ENCODE results near the gene MTSS2. TPM values are rescaled to one million over a fixed set of nuclear protein-coding genes. Genes with fewer than 3 reads are reported as not detected.
A peak's percentile ranks its signal among the peaks of the same experiment; 100 is the strongest.

The MTSS2 gene
- total and polyA plus RNA-seq, 5 donors, result 47.5 to 71.2 (median 66.4) TPM

- 84% methylated on average over 16 of the region's 16 CpGs for WGBS
- Histone ChIP-seq H3K27ac (ENCODE audit: low read length) (peak overlapping the region; percentile 91), H3K27me3 (ENCODE audit: control insufficient read depth, insufficient read depth) (no peaks in the 10 kb centered on the region), H3K9me3 (ENCODE audit: control insufficient read depth, low read length) (no peaks in the 10 kb centered on the region), H3K4me1 (ENCODE audit: control insufficient read depth, insufficient read depth, low read length) (peaks cover 53% of the 10 kb centered on the region), H3K4me3 (ENCODE audit: low read length) (no peak overlapping the region)
- DNase-seq (peak; percentile 35 to 67 (median 65)), ATAC-seq (no peak)
- intact Hi-C loops (cut with DNase I), result loop anchor here in 3 of 4 donors (5.0 to 10.0 kb wide), 3 partner anchors 45 to 85 kb away; no protein-coding TSS in a partner anchor
Observed at GRCh38 chr16:70689970-70690891, 4.4 kb upstream of the MTSS2 start.

GRCh38 chr16:70689035-70689969, 3.4 kb upstream of the MTSS2 start:
- DNase-seq, result peak; percentile 21 to 78 (median 68)
- WGBS, result 84% methylated on average over 22 of the region's 22 CpGs
- H3K27ac ChIP-seq (ENCODE audit: low read length), result peak overlapping the region; percentile 91
- peaks cover 48% of the 10 kb centered on the region for H3K4me1 ChIP-seq (ENCODE audit: control insufficient read depth, insufficient read depth, low read length)
- intact Hi-C loops (cut with DNase I), result loop anchor here in 3 of 4 donors (5.0 to 10.0 kb wide), 3 partner anchors 45 to 85 kb away; no protein-coding TSS in a partner anchor
- ATAC-seq, result no peak
- no peak overlapping the region for H3K4me3 ChIP-seq (ENCODE audit: low read length)
- no peaks in the 10 kb centered on the region for H3K27me3 ChIP-seq (ENCODE audit: control insufficient read depth, insufficient read depth)
- H3K9me3 ChIP-seq (ENCODE audit: control insufficient read depth, low read length), result no peaks in the 10 kb centered on the region

- H3K27me3 ChIP-seq (ENCODE audit: control insufficient read depth, insufficient read depth), result no peaks in the 10 kb centered on the region
- intact Hi-C loops (cut with DNase I), result loop anchor here in 3 of 4 donors (5.0 to 10.0 kb wide), 3 partner anchors 47 to 87 kb away; no protein-coding TSS in a partner anchor
- H3K27ac ChIP-seq (ENCODE audit: low read length), result peak overlapping the region; percentile 91
- no peaks in the 10 kb centered on the region for H3K9me3 ChIP-seq (ENCODE audit: control insufficient read depth, low read length)
- H3K4me3 ChIP-seq (ENCODE audit: low read length), result no peak overlapping the region
- WGBS, result 12% methylated on average over 8 of the region's 8 CpGs
- DNase-seq (peak; percentile 76 to 94 (median 92)), ATAC-seq (peak; percentile 8 to 40)
- H3K4me1 ChIP-seq (ENCODE audit: control insufficient read depth, insufficient read depth, low read length), result peaks cover 46% of the 10 kb centered on the region
Observed at GRCh38 chr16:70688246-70688742, 2.4 kb upstream of the MTSS2 start.

- H3K4me1 ChIP-seq (ENCODE audit: control insufficient read depth, insufficient read depth, low read length), result peaks cover 44% of the 10 kb centered on the region
- WGBS, result 71% methylated on average over 18 of the region's 18 CpGs
- ATAC-seq (no peak), DNase-seq (peak; percentile 27 to 70 (median 68))
- no peaks in the 10 kb centered on the region for H3K9me3 ChIP-seq (ENCODE audit: control insufficient read depth, low read length)
- no peak overlapping the region for H3K4me3 ChIP-seq (ENCODE audit: low read length)
- no peaks in the 10 kb centered on the region for H3K27me3 ChIP-seq (ENCODE audit: control insufficient read depth, insufficient read depth)
- intact Hi-C loops (cut with DNase I), result loop anchor here in 3 of 4 donors (5.0 to 10.0 kb wide), 3 partner anchors 47 to 87 kb away; no protein-coding TSS in a partner anchor
- H3K27ac ChIP-seq (ENCODE audit: low read length), result peak overlapping the region; percentile 91
Observed at GRCh38 chr16:70687671-70688245, 1.9 kb upstream of the MTSS2 start.

GRCh38 chr16:70687102-70687511, 1.3 kb upstream of the MTSS2 start:
- DNase-seq (peak; percentile 19 to 50 (median 37)), ATAC-seq (no peak)
- Histone ChIP-seq H3K27ac (ENCODE audit: low read length) (peak overlapping the region; percentile 91), H3K4me1 (ENCODE audit: control insufficient read depth, insufficient read depth, low read length) (peaks cover 39% of the 10 kb centered on the region), H3K4me3 (ENCODE audit: low read length) (no peak overlapping the region), H3K27me3 (ENCODE audit: control insufficient read depth, insufficient read depth) (no peaks in the 10 kb centered on the region), H3K9me3 (ENCODE audit: control insufficient read depth, low read length) (no peaks in the 10 kb centered on the region)
- 42% methylated on average over 5 of the region's 5 CpGs for WGBS
- intact Hi-C loops (cut with DNase I), result loop anchor here in 3 of 4 donors (5.0 to 10.0 kb wide), 3 partner anchors 48 to 88 kb away; no protein-coding TSS in a partner anchor

- intact Hi-C loops (cut with DNase I), result loop anchor here in 3 of 4 donors (5.0 to 10.0 kb wide), 3 partner anchors 48 to 88 kb away; no protein-coding TSS in a partner anchor
- H3K4me3 ChIP-seq (ENCODE audit: low read length), result peak overlapping the region; percentile 84
- peaks cover 37% of the 10 kb centered on the region for H3K4me1 ChIP-seq (ENCODE audit: control insufficient read depth, insufficient read depth, low read length)
- DNase-seq, result peak in 1 of 3 donors; percentile 63
- H3K27ac ChIP-seq (ENCODE audit: low read length), result peak overlapping the region; percentile 66
- peak in 1 of 2 donors; percentile 0 for ATAC-seq
- 51% methylated on average over 29 of the region's 29 CpGs for WGBS
- no peaks in the 10 kb centered on the region for H3K9me3 ChIP-seq (ENCODE audit: control insufficient read depth, low read length)
- no peaks in the 10 kb centered on the region for H3K27me3 ChIP-seq (ENCODE audit: control insufficient read depth, insufficient read depth)
Observed at GRCh38 chr16:70686376-70687101, 686 bp upstream of the MTSS2 start.

- peaks cover 32% of the 10 kb centered on the region for H3K4me1 ChIP-seq (ENCODE audit: control insufficient read depth, insufficient read depth, low read length)
- peak; percentile 32 to 77 (median 73) for DNase-seq
- peak in 1 of 2 donors; percentile 0 for ATAC-seq
- H3K27ac ChIP-seq (ENCODE audit: low read length), result peak overlapping the region; percentile 65
- intact Hi-C loops (cut with DNase I), result loop anchor here in 3 of 4 donors (5.0 to 10.0 kb wide), 3 partner anchors 50 to 90 kb away; no protein-coding TSS in a partner anchor
- WGBS, result 1% methylated on average over 90 of the region's 90 CpGs
- peak overlapping the region; percentile 84 for H3K4me3 ChIP-seq (ENCODE audit: low read length)
- no peaks in the 10 kb centered on the region for H3K27me3 ChIP-seq (ENCODE audit: control insufficient read depth, insufficient read depth)
- H3K9me3 ChIP-seq (ENCODE audit: control insufficient read depth, low read length), result no peaks in the 10 kb centered on the region
Observed at GRCh38 chr16:70685061-70685937, 554 bp downstream of the MTSS2 start.

GRCh38 chr16:70684146-70685060, 1.4 kb downstream of the MTSS2 start:
- intact Hi-C loops (cut with DNase I), result loop anchor here (5.0 to 10.0 kb wide), 5 partner anchors 50 to 90 kb away; no protein-coding TSS in a partner anchor
- Histone ChIP-seq H3K27me3 (ENCODE audit: control insufficient read depth, insufficient read depth) (no peaks in the 10 kb centered on the region), H3K4me1 (ENCODE audit: control insufficient read depth, insufficient read depth, low read length) (peaks cover 28% of the 10 kb centered on the region), H3K9me3 (ENCODE audit: control insufficient read depth, low read length) (no peaks in the 10 kb centered on the region), H3K4me3 (ENCODE audit: low read length) (peak overlapping the region; percentile 84), H3K27ac (ENCODE audit: low read length) (peak overlapping the region; percentile 7)
- no peak for ATAC-seq
- WGBS, result 44% methylated on average over 14 of the region's 14 CpGs
- DNase-seq, result peak; percentile 25 to 80 (median 68)

All from right cardiac atrium (tissue), 5 donors.